Hypothalamus (tissue), 51 donors: Measurements from ENCODE around the gene PLA2G3.
"Not testable (repeated sequence)": the region's sequence is repeated elsewhere in the genome, so short reads cannot be mapped to it uniquely, and the experiment has no call there.

ENCODE experiments used
- DNase-seq, 51 donors: peaks; one replicate each; lab custom pipeline; 2025; lab: John Stamatoyannopoulos, UW

PLA2G3 gene

GRCh38 chr22:31139866-31140716, at the start of gene PLA2G3:
Gene PLA2G3, minus strand, starts transcription at chr22:31140508. Its CDS starts 154 bp downstream, at chr22:31140354.
- DNase-seq: peak in 6 of 51 donors; percentile 8 to 43 (median 16)

- DNase-seq: no peak
Measured at GRCh38 chr22:31187627-31188026, 47.3 kb upstream of the PLA2G3 start.

- DNase-seq: no peak
Measured at GRCh38 chr22:31185056-31185455, 44.7 kb upstream of the PLA2G3 start.

- DNase-seq: no peak
Measured at GRCh38 chr22:31184015-31184414, 43.7 kb upstream of the PLA2G3 start.

- no peak for DNase-seq
Measured at GRCh38 chr22:31179345-31179744, 39.0 kb upstream of the PLA2G3 start.

- DNase-seq: no peak
Measured at GRCh38 chr22:31178859-31179258, 38.6 kb upstream of the PLA2G3 start.

- no peak for DNase-seq
Measured at GRCh38 chr22:31177420-31178162, 37.3 kb upstream of the PLA2G3 start.

GRCh38 chr22:31176923-31177322, 36.6 kb upstream of the PLA2G3 start:
- no peak for DNase-seq

- DNase-seq: no peak
Measured at GRCh38 chr22:31173386-31174145, 33.3 kb upstream of the PLA2G3 start.

GRCh38 chr22:31171734-31172133, 31.4 kb upstream of the PLA2G3 start:
- DNase-seq: not testable (repeated sequence)

GRCh38 chr22:31170971-31171370, 30.7 kb upstream of the PLA2G3 start:
- no peak for DNase-seq

GRCh38 chr22:31162015-31162765, 21.9 kb upstream of the PLA2G3 start:
- DNase-seq: no peak

GRCh38 chr22:31161386-31161785, 21.1 kb upstream of the PLA2G3 start:
- DNase-seq: no peak

- peak in 10 of 51 donors; percentile 22 to 70 (median 48) for DNase-seq
Measured at GRCh38 chr22:31160328-31160978, 20.1 kb upstream of the PLA2G3 start.

GRCh38 chr22:31155422-31155821, 15.1 kb upstream of the PLA2G3 start:
- no peak for DNase-seq

GRCh38 chr22:31154975-31155374, 14.7 kb upstream of the PLA2G3 start:
- DNase-seq: no peak

- no peak for DNase-seq
Measured at GRCh38 chr22:31153357-31153756, 13.0 kb upstream of the PLA2G3 start.

- DNase-seq: no peak
Measured at GRCh38 chr22:31151872-31152271, 11.6 kb upstream of the PLA2G3 start.

- no peak for DNase-seq
Measured at GRCh38 chr22:31150615-31151014, 10.3 kb upstream of the PLA2G3 start.
